ENCODE results near the gene MAGI1. TPM values are rescaled to one million over a fixed set of nuclear protein-coding genes. Genes with fewer than 3 reads are reported as not detected.
A peak's percentile ranks its signal among the peaks of the same experiment; 100 is the strongest.
"Not testable (repeated sequence)": the region's sequence is repeated elsewhere in the genome, so short reads cannot be mapped to it uniquely, and the experiment has no call there.

The MAGI1 gene
- polyA plus RNA-seq, 6 donors from 2014 or later = 0.08 TPM; not detected in 5

GRCh38 chr3:65871305-65872141 lies 167.2 kb downstream of the MAGI1 start:
- H3K36me3 Mint-ChIP-seq = no peaks in the 10 kb centered on the region
- DNase-seq (no peak), ATAC-seq (ENCODE audit: low read depth in 2 of 2) (no peak)
- H3K9me3 Mint-ChIP-seq = peaks cover 0 to 16% (median 2%) of the 10 kb centered on the region in 7 donors
- no peaks in the 10 kb centered on the region for H3K4me1 Mint-ChIP-seq
- no peak overlapping the region for H3K27ac Mint-ChIP-seq
- peaks cover 0 to 2% (median 0%) of the 10 kb centered on the region in 3 donors for H3K27me3 Mint-ChIP-seq
- H3K4me3 Mint-ChIP-seq = no peak overlapping the region

DNA sequence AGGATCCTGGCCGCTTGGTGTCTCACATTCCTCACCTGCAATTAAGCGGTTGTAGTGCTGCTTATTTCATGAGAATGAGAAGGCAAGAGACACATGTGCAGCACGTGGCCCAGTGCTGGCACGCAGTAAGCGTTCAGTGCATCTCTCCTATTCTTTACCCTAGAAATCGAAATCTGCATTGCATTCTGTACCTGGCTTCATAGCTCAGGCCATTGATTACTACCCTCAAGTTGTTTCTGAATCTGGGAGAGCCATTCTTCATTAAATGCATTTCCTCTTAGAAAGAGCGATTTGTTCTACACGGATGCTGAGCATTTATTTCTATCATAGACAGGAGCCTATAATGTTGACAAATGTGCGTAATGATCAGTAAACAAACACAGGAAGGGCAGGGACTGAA lies 168.9 kb downstream of the MAGI1 start:
- DNase-seq (no peak), ATAC-seq (ENCODE audit: low read depth in 2 of 2) (no peak)
- no peak overlapping the region for H3K4me3 Mint-ChIP-seq

DNA sequence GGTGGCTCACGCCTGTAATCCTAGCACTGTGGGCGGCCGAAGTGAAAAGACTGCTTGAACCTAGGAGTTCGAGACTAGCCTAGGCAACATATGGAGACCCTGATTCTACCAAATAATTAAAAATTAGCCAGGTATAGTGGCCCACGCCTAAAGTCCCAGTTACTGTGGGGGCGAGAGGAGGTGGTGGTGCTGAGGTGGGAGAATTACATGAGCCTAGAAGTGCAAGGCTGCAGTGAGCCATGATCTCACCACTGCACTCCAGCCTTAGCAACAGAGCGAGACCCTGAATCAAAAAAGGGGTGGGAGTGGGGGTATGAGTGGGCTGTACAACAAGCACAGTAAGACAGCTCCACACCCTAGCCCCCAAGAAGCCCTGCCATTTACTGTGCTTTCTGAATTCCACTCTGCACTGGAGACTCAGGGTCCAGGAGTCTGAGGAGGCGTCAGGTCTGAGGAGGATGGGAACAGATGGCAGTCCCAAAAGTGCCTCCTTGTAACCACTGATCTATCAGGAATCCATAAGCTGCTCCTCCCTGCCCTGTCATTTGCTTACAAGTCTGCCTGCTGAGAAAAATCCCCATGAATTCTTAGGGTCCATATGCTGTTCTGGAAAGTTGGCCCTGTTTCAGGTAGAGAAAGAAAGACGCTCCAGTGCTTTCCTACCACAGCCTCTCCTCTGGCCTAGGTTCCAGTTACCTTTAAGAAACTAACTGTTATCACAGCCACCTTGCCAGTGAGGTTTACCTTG lies 171.1 kb downstream of the MAGI1 start:
- ATAC-seq (ENCODE audit: low read depth in 2 of 2) (no peak), DNase-seq (no peak)
- Mint-ChIP-seq H3K27me3 (peaks cover 0 to 4% (median 0%) of the 10 kb centered on the region in 3 donors), H3K4me3 (no peak overlapping the region), H3K9me3 (peaks cover 0 to 13% (median 0%) of the 10 kb centered on the region in 7 donors), H3K36me3 (no peaks in the 10 kb centered on the region), H3K27ac (no peak overlapping the region), H3K4me1 (no peaks in the 10 kb centered on the region)

More for the DNA sequence above, 168.9 kb downstream of the MAGI1 start:
- Mint-ChIP-seq H3K9me3 (peaks cover 0 to 13% (median 2%) of the 10 kb centered on the region in 7 donors), H3K36me3 (no peaks in the 10 kb centered on the region), H3K4me1 (no peaks in the 10 kb centered on the region), H3K27me3 (peaks cover 0 to 4% (median 0%) of the 10 kb centered on the region in 3 donors), H3K27ac (no peak overlapping the region)

GRCh38 chr3:65864357-65864904 lies 174.3 kb downstream of the MAGI1 start:
- Mint-ChIP-seq H3K27me3 (peaks cover 0 to 4% (median 0%) of the 10 kb centered on the region in 3 donors), H3K4me1 (no peaks in the 10 kb centered on the region), H3K36me3 (no peaks in the 10 kb centered on the region), H3K9me3 (peaks cover 1 to 11% (median 5%) of the 10 kb centered on the region in 7 donors), H3K4me3 (no peak overlapping the region), H3K27ac (no peak overlapping the region)
- DNase-seq (no peak), ATAC-seq (ENCODE audit: low read depth in 2 of 2) (no peak)

GRCh38 chr3:65861718-65862117 lies 177.0 kb downstream of the MAGI1 start:
- H3K36me3 Mint-ChIP-seq = no peaks in the 10 kb centered on the region
- H3K4me3 Mint-ChIP-seq = no peak overlapping the region
- no peaks in the 10 kb centered on the region for H3K4me1 Mint-ChIP-seq
- peaks cover 0 to 4% (median 0%) of the 10 kb centered on the region in 3 donors for H3K27me3 Mint-ChIP-seq
- ATAC-seq (ENCODE audit: low read depth in 2 of 2) (no peak), DNase-seq (no peak)
- peaks cover 1 to 14% (median 4%) of the 10 kb centered on the region in 7 donors for H3K9me3 Mint-ChIP-seq
- H3K27ac Mint-ChIP-seq = no peak overlapping the region

DNA sequence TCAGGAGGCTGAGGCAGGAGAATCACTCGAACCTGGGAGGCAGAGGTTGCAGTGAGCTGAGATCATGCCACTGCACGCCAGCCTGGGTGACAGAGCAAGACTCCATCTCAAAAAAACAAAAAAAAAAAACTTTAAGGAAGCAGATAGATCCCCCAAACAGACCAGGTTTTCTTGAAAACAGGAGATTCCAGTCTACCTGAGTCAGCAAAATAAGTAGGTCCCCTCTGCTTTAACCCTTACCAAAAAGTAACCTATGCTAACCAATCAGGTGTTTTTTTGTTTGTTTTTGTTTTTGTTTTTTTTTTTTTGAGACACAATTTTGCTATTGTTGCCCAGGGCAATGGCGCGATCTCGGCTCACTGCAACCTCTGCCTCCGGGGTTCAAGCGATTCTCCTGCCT lies 179.1 kb downstream of the MAGI1 start:
- not testable (repeated sequence) for H3K4me1 Mint-ChIP-seq; H3K27me3 Mint-ChIP-seq; H3K27ac Mint-ChIP-seq; DNase-seq; ATAC-seq (ENCODE audit: low read depth in 2 of 2); H3K4me3 Mint-ChIP-seq; H3K36me3 Mint-ChIP-seq
- H3K9me3 Mint-ChIP-seq = peaks cover 2 to 19% (median 5%) of the 10 kb centered on the region in 7 donors

DNA sequence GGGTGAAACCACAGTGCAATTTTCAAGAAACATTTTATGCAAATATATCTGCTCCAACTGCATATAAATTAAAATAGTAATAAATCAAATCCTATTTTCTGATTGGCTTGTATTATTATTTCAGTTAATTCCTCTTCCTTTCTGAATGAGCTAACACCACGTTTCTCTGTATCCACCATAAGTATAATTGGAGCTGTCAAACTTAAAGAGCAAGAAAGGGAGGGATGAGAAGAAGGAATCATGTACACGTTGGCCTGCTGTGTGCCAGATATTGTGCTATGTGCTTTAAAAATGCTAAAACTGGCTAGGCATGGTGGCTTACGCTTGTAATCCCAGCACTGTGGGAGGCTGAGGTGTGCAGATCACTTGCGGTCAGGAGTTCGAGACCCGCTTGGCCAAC lies 180.0 kb downstream of the MAGI1 start:
- DNase-seq (no peak), ATAC-seq (ENCODE audit: low read depth in 2 of 2) (no peak)
- no peaks in the 10 kb centered on the region for H3K36me3 Mint-ChIP-seq
- no peaks in the 10 kb centered on the region for H3K4me1 Mint-ChIP-seq
- no peak overlapping the region for H3K4me3 Mint-ChIP-seq
- H3K27me3 Mint-ChIP-seq = no peaks in the 10 kb centered on the region
- H3K9me3 Mint-ChIP-seq = peaks cover 3 to 21% (median 6%) of the 10 kb centered on the region in 7 donors
- no peak overlapping the region for H3K27ac Mint-ChIP-seq

- no peak for DNase-seq
- no peaks in the 10 kb centered on the region for H3K36me3 Mint-ChIP-seq
- no peak for ATAC-seq (ENCODE audit: low read depth in 2 of 2)
- H3K27me3 Mint-ChIP-seq = no peaks in the 10 kb centered on the region
- no peak overlapping the region for H3K27ac Mint-ChIP-seq
- H3K9me3 Mint-ChIP-seq = peaks cover 3 to 21% (median 4%) of the 10 kb centered on the region in 7 donors
- H3K4me1 Mint-ChIP-seq = no peaks in the 10 kb centered on the region
- no peak overlapping the region for H3K4me3 Mint-ChIP-seq
Measured at GRCh38 chr3:65857327-65857726, 181.4 kb downstream of the MAGI1 start.

DNA sequence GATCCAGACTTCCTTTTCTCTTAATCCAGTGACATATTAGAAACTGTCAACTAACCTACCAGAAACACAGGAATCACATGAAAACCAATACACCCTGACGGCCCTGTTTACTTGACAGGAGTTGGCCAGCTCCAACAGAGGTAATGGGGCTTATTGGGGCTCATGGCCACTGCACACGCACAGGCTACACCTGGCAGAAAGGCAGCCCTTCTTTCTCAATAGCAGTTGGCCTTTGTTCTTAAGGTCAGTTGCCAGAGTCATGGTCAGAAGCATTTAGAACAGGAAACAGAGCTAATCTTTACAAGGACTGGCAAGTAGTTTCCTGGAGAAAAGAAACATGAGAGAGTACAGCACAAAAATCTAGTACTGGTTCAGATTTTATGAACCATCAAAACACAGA lies 181.8 kb downstream of the MAGI1 start:
- H3K27ac Mint-ChIP-seq = no peak overlapping the region
- ATAC-seq (ENCODE audit: low read depth in 2 of 2) = no peak
- no peaks in the 10 kb centered on the region for H3K27me3 Mint-ChIP-seq
- H3K4me3 Mint-ChIP-seq = no peak overlapping the region
- H3K36me3 Mint-ChIP-seq = no peaks in the 10 kb centered on the region
- H3K4me1 Mint-ChIP-seq = no peaks in the 10 kb centered on the region
- H3K9me3 Mint-ChIP-seq = peaks cover 3 to 21% (median 4%) of the 10 kb centered on the region in 7 donors
- DNase-seq = no peak

GRCh38 chr3:65855370-65856100 lies 183.2 kb downstream of the MAGI1 start:
- Mint-ChIP-seq H3K4me3 (no peak overlapping the region), H3K27me3 (no peaks in the 10 kb centered on the region), H3K9me3 (peaks cover 3 to 21% (median 6%) of the 10 kb centered on the region in 7 donors), H3K27ac (no peak overlapping the region), H3K4me1 (no peaks in the 10 kb centered on the region), H3K36me3 (no peaks in the 10 kb centered on the region)
- no peak for ATAC-seq (ENCODE audit: low read depth in 2 of 2)
- no peak for DNase-seq

GRCh38 chr3:65854606-65855304 lies 184.0 kb downstream of the MAGI1 start:
- DNase-seq (no peak), ATAC-seq (ENCODE audit: low read depth in 2 of 2) (no peak)
- H3K4me1 Mint-ChIP-seq = no peaks in the 10 kb centered on the region
- H3K4me3 Mint-ChIP-seq = peak overlapping the region in 1 of 8 donors; percentile 4
- H3K36me3 Mint-ChIP-seq = no peaks in the 10 kb centered on the region
- H3K27me3 Mint-ChIP-seq = no peaks in the 10 kb centered on the region
- H3K9me3 Mint-ChIP-seq = peaks cover 0 to 16% (median 6%) of the 10 kb centered on the region in 7 donors
- H3K27ac Mint-ChIP-seq = peak overlapping the region in 1 of 6 donors; percentile 64

GRCh38 chr3:65851827-65852226 lies 186.9 kb downstream of the MAGI1 start:
- H3K27ac Mint-ChIP-seq = no peak overlapping the region

More at GRCh38 chr3:65851827-65852226, 186.9 kb downstream of the MAGI1 start:
- ATAC-seq (ENCODE audit: low read depth in 2 of 2) = no peak
- Mint-ChIP-seq H3K4me3 (peak overlapping the region in 1 of 8 donors; percentile 21), H3K27me3 (no peaks in the 10 kb centered on the region), H3K9me3 (peaks cover 0 to 8% (median 3%) of the 10 kb centered on the region in 7 donors), H3K4me1 (no peaks in the 10 kb centered on the region), H3K36me3 (no peaks in the 10 kb centered on the region)
- DNase-seq = no peak
